Kidney epithelial cell (primary cell): ENCODE measurements around the gene CMTM4. TPM values are rescaled to one million over a fixed set of nuclear protein-coding genes. Genes with fewer than 3 reads are reported as not detected.
A peak's percentile ranks its signal among the peaks of the same experiment; 100 is the strongest.

Experiments used
- DNase-seq: peaks from one replicate; pipeline ENCODE4 v3.0.0-alpha.2; 2010; ENCODE audit warnings: low read depth
- H3K27me3 ChIP-seq: 2 replicates; pipeline ENCODE4 v1.6.0; 2011; ENCODE audit warnings: low read length; ENCODE audit not compliant: control insufficient read depth, insufficient read depth
- H3K36me3 ChIP-seq: 2 replicates; pipeline ENCODE4 v1.5.1; 2011; ENCODE audit warnings: low read length; ENCODE audit not compliant: control insufficient read depth, insufficient read depth
- H3K4me3 ChIP-seq: 2 replicates; pipeline ENCODE4 v1.5.1; 2011; ENCODE audit warnings: low read depth, mild to moderate bottlenecking, control low read depth, low read length
- total RNA-seq: library from RNA; depleted of rRNA; stranded (reverse); fragments of >200 nt; gene quantifications from 2 replicates; pipeline ENCODE4 v1.2.3, GENCODE V29; 2015
- TF ChIP-seq, protein P1 (sequence below): IDR thresholded peaks from 2 replicates; pipeline ENCODE4 v1.5.1; 2011; ENCODE audit warnings: mild to moderate bottlenecking, moderate library complexity, low read length, control low read depth, inconsistent platforms; ENCODE audit not compliant: insufficient read depth, poor library complexity, severe bottlenecking

The CMTM4 gene
- total RNA-seq, 1 donor from 2014 or later, result 75.2 TPM

DNA sequence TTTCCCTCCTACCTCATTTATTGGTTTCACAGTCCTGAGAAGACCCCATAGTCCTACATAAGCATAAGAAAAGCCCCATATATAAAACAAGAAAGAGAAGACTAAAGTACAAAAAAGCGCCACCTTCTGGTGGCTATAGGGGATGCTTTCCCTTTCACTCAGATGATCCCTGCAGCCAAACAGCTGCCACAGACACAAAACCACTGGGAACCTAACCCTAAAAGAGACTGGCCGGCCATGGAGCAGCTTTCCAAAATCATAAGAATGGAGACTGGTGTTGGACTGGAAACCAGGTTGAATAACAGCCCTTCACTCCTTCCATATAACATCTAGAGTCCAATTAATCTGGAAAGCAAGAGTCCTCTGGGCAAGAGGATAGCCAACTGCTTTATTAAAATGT is 43.5 kb upstream of the CMTM4 start:
- no peak for DNase-seq
- TF ChIP-seq, protein P1, sequence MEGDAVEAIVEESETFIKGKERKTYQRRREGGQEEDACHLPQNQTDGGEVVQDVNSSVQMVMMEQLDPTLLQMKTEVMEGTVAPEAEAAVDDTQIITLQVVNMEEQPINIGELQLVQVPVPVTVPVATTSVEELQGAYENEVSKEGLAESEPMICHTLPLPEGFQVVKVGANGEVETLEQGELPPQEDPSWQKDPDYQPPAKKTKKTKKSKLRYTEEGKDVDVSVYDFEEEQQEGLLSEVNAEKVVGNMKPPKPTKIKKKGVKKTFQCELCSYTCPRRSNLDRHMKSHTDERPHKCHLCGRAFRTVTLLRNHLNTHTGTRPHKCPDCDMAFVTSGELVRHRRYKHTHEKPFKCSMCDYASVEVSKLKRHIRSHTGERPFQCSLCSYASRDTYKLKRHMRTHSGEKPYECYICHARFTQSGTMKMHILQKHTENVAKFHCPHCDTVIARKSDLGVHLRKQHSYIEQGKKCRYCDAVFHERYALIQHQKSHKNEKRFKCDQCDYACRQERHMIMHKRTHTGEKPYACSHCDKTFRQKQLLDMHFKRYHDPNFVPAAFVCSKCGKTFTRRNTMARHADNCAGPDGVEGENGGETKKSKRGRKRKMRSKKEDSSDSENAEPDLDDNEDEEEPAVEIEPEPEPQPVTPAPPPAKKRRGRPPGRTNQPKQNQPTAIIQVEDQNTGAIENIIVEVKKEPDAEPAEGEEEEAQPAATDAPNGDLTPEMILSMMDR, result peak; percentile 66
- peaks cover 3% of the 10 kb centered on the region for H3K36me3 ChIP-seq
- H3K4me3 ChIP-seq, result no peak overlapping the region
- H3K27me3 ChIP-seq, result no peaks in the 10 kb centered on the region

DNA sequence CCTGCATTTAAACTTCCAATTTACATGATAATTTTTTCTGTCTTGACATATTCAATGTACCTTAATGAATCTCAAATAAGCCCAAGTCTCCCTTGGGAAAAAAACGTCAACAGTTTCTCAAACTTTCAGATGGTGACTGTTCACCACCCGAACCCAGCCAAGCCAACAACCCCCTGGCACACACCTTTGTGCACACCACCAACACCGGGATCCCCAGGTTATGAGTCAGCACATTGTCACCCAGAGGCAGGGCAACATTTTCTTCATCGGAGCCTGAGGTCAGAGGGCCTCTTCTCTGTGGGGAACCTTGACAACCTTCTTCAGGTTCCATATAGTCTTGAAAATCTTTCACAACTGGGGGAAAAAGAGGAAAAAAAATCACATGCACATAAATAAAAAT is 39.3 kb upstream of the CMTM4 start:
- H3K36me3 ChIP-seq, result peaks cover 6% of the 10 kb centered on the region

DNA sequence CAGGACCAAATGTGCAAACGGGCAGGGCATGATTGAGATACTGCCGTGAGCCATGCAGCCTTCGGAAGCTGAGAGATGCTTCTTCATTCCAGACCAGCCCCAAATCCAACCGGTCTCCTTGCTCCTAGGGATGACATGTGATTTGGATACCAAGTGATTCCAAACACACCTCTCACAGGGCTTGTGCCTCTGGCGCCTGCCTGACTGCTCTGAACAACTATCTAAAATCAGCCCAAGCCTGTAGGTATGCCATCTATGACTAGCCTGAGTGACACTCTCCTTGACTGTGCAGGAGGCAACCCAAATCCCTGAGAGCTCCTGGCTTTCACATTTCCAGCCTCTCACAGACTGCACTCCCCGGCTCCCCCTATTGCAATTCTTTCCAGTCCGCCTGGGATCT is 34.6 kb upstream of the CMTM4 start:
- TF ChIP-seq, protein P1, result no peak
- Histone ChIP-seq H3K4me3 (no peak overlapping the region), H3K36me3 (peaks cover 7% of the 10 kb centered on the region), H3K27me3 (no peaks in the 10 kb centered on the region)
- no peak for DNase-seq

More for the DNA sequence above, 39.3 kb upstream of the CMTM4 start:
- TF ChIP-seq, protein P1, result no peak
- Histone ChIP-seq H3K27me3 (no peaks in the 10 kb centered on the region), H3K4me3 (no peak overlapping the region)
- DNase-seq, result no peak

DNA sequence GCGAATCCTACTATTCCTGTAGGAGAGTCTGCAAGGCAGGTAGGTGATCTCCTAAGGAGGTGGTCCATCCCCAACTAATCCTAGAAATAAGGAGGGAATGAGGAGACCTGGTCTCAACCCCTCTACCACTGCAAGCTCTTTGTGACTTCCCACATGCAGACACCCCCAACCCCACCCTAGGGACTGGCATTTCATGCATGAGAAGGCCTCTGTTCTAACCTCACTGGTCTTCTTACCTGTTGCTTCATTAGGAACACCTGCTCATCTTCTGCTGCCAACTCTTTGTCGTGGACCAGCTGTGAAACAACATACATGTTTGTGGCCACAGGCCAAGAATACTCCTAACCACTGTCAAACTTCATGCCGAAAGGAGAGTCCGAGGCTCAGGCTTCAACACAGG is 32.3 kb upstream of the CMTM4 start:
- Histone ChIP-seq H3K27me3 (no peaks in the 10 kb centered on the region), H3K36me3 (peaks cover 6% of the 10 kb centered on the region), H3K4me3 (no peak overlapping the region)
- DNase-seq, result no peak
- TF ChIP-seq, protein P1, result no peak

- TF ChIP-seq, protein P1, result peak; percentile 46
- Histone ChIP-seq H3K27me3 (no peaks in the 10 kb centered on the region), H3K36me3 (peaks cover 7% of the 10 kb centered on the region), H3K4me3 (no peak overlapping the region)
- DNase-seq, result no peak
These were observed 31.7 kb upstream of the CMTM4 start for GRCh38 chr16:66728117-66728787.

- TF ChIP-seq, protein P1, result no peak
- Histone ChIP-seq H3K36me3 (peaks cover 6% of the 10 kb centered on the region), H3K27me3 (no peaks in the 10 kb centered on the region), H3K4me3 (no peak overlapping the region)
- no peak for DNase-seq
These were observed 24.2 kb upstream of the CMTM4 start for GRCh38 chr16:66720766-66721165.
